Thyroid gland (tissue), 4 donors: ENCODE measurements around the gene ARMH3.

Experiments
- CTCF ChIP-seq, 6 experiments: fragments of 200-600 bp in 3 of 6; fragments of 450-650 bp in 3 of 6; sonication (generic) in 3 of 6; IDR thresholded peaks; one replicate each; pipeline ENCODE4 v1.5.1; 2016 to 2019; ENCODE audit warnings: antibody characterized with exemption in 6 of 6, mild to moderate bottlenecking in 2 of 6, inconsistent platforms in 1 of 6, moderate library complexity in 1 of 6
- POLR2A ChIP-seq, 2 donors: fragments of 450-650 bp; IDR thresholded peaks; one replicate each; pipeline ENCODE4 v1.6.1; 2017; ENCODE audit warnings: antibody characterized with exemption in 2 of 2, mild to moderate bottlenecking in 2 of 2, moderate library complexity in 1 of 2

- TF ChIP-seq CTCF (IDR thresholded peaks at IDR 0.05), result no peak
- no peak for TF ChIP-seq POLR2A (IDR thresholded peaks at IDR 0.05)
These were observed 252.5 kb downstream of the ARMH3 start for GRCh38 chr10:101803511-101803910.
